ENCODE data around the gene KLRC2. TPM values are rescaled to one million over a fixed set of nuclear protein-coding genes. Genes with fewer than 3 reads are reported as not detected.
"Not testable (repeated sequence)": the region's sequence is repeated elsewhere in the genome, so short reads cannot be mapped to it uniquely, and the experiment has no call there.

KLRC2 gene
- total and polyA plus RNA-seq, 2 of the 4 experiments (the other 2 are of a cell fraction), result not detected

DNA sequence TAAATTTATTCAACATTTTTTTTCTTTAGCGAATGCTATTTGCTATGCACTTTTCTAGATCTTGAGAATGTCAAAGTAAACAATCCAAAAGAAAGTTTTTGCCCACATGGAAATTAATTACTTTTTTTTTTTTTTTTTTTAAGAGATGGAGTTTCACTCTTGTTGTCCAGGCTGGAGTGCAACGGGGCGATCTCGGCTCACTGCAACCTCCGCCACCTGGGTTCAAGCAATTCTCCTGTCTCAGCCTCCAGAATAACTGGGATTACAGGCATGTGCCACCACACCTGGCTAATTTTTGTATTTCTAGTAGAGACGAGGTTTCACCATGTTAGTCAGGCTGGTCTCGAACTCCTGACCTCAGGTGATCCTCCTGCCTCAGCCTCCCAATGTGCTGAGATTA is 44.8 kb downstream of the KLRC2 start:
- dilution Hi-C loops (cut with HindIII; ENCODE audit: low sequenced_read_pairs, unreplicated experiment); BruUV-seq (replicated peaks): not testable (repeated sequence)
- no CpG with 5 or more reads among the region's 7 CpGs for WGBS, 2 experiments (ENCODE audit: extremely low coverage in 2 of 2, insufficient read length in 1 of 2)

More for the DNA sequence above, 44.8 kb downstream of the KLRC2 start:
- H3K56ac ChIP-seq (ENCODE audit: extremely low read depth, insufficient read depth, low read length); H2BK5ac ChIP-seq (ENCODE audit: low read depth, low read length, poor library complexity, severe bottlenecking); POLR2A ChIA-PET (ENCODE audit: unreplicated experiment); H4K91ac ChIP-seq (ENCODE audit: insufficient read depth, low read depth, low read length); H2AFZ ChIP-seq (replicated peaks; ENCODE audit: low read length, poor library complexity); H3K27me3 ChIP-seq (ENCODE audit: control insufficient read depth, insufficient read depth, low read length); H2BK20ac ChIP-seq (ENCODE audit: low read depth, low read length); H4K5ac ChIP-seq (ENCODE audit: low read depth, low read length); intact Hi-C loops (cut with micrococcal nuclease); H4K8ac ChIP-seq (ENCODE audit: low read depth in 2 of 2, low read length in 2 of 2); H3K9me3 ChIP-seq (ENCODE audit: control insufficient read depth, insufficient read depth, low read length); H3K9me1 ChIP-seq (ENCODE audit: insufficient read depth, low read length); H3K36me3 ChIP-seq (ENCODE audit: control insufficient read depth, insufficient read depth, low read length); CTCF ChIA-PET; H2AK9ac ChIP-seq (replicated peaks; ENCODE audit: low read depth, low read length, poor library complexity); H3K23ac ChIP-seq (ENCODE audit: low read depth, low read length); DNase-seq; H3K18ac ChIP-seq (ENCODE audit: low read depth, low read length); H3K9ac ChIP-seq (ENCODE audit: low read depth, low read length); H2AK5ac ChIP-seq (ENCODE audit: low read depth, low read length); H3K4me1 ChIP-seq (ENCODE audit: control insufficient read depth, insufficient read depth, low read length); H4K20me1 ChIP-seq (ENCODE audit: insufficient read depth, low read length); H3K4ac ChIP-seq (ENCODE audit: low read depth, low read length); H3K4me3 ChIP-seq (ENCODE audit: insufficient read depth, low read depth, low read length); H3K27ac ChIP-seq (ENCODE audit: insufficient read depth, low read length); H3K79me1 ChIP-seq (ENCODE audit: low read depth in 1 of 2, low read length in 2 of 2); H2BK120ac ChIP-seq (ENCODE audit: low read depth, low read length); ATAC-seq (ENCODE audit: low read depth); in situ Hi-C loops (cut with MboI; ENCODE audit: low sequenced_read_pairs); H3K14ac ChIP-seq (replicated peaks; ENCODE audit: low read depth, low read length); H2BK15ac ChIP-seq (ENCODE audit: low read depth, low read length); H3K4me2 ChIP-seq (ENCODE audit: low read depth, low read length): not testable (repeated sequence)

Data from IMR-90 (cell line).